GM12865 (cell line): Measurements from ENCODE around the gene NDUFA8.

Experiments used
- DNase-seq: peaks from one replicate; pipeline ENCODE4 v3.0.0; 2010; ENCODE audit warnings: low read depth
- H3K4me3 ChIP-seq: 2 replicates; pipeline ENCODE4 v1.5.1; 2011; ENCODE audit warnings: mild to moderate bottlenecking, low read depth, low read length, control low read depth
- TF ChIP-seq, protein P1 (sequence below): IDR thresholded peaks from 2 replicates; pipeline ENCODE4 v1.5.1; 2011; ENCODE audit warnings: low read length, control low read depth, low read depth, inconsistent platforms; ENCODE audit not compliant: insufficient read depth; ENCODE audit errors: missing control alignments

Gene NDUFA8

DNA sequence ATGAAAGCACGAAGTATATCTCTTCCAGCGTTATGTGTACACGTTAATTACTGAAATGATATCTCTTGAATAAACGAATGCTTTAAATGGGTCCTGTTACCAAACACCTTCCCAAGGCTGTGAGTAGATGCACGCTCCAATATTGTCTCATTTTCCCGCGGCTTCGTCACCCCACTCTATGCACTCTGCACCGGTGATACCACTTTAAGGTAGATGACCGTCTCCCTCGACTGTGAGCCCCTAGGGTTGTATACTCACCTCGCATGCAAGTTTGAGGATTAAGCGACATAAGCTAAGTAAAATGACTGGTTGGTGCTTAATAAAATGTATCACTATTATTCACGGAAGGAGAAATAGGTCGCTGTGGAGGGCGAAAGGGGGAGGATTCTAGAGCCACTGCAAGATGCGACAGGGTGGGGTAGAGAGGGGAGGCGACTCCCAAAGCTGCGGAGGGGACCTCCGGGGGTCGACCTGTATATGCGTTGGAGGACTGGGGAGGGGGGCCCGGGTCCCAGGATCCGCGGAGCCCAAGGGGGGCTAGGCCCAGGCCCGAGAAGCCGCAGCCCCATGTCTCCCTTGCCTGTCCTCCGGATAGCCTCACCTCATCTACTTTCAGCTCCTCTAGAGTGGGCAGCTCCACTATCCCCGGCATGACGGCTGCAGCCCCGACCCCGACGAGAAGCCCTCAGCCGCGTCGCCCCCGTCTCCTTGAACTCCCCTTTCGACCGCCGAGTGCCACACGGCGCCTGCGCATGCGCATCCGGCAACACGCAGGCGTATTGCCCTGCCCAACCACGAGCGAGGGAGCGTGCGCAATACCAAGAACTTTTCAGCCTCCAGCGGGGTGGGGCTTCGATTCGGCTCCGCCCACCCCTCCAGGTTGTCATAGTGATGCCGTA is at the start of gene NDUFA8, which contains the start of gene MORN5:
Gene NDUFA8 (minus strand): TSS at position 754 of the 899 bp plus-strand sequence. CDS start 102 bp downstream, at position 652.
Gene MORN5 (plus strand): TSS at position 883 of the 899 bp plus-strand sequence. CDS start 65 bp downstream, outside the sequence.
- peak within 1 kb of the TSS; percentile 92 for H3K4me3 ChIP-seq
- DNase-seq = peak; percentile 97
- TF ChIP-seq, protein P1, sequence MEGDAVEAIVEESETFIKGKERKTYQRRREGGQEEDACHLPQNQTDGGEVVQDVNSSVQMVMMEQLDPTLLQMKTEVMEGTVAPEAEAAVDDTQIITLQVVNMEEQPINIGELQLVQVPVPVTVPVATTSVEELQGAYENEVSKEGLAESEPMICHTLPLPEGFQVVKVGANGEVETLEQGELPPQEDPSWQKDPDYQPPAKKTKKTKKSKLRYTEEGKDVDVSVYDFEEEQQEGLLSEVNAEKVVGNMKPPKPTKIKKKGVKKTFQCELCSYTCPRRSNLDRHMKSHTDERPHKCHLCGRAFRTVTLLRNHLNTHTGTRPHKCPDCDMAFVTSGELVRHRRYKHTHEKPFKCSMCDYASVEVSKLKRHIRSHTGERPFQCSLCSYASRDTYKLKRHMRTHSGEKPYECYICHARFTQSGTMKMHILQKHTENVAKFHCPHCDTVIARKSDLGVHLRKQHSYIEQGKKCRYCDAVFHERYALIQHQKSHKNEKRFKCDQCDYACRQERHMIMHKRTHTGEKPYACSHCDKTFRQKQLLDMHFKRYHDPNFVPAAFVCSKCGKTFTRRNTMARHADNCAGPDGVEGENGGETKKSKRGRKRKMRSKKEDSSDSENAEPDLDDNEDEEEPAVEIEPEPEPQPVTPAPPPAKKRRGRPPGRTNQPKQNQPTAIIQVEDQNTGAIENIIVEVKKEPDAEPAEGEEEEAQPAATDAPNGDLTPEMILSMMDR = no peak

DNA sequence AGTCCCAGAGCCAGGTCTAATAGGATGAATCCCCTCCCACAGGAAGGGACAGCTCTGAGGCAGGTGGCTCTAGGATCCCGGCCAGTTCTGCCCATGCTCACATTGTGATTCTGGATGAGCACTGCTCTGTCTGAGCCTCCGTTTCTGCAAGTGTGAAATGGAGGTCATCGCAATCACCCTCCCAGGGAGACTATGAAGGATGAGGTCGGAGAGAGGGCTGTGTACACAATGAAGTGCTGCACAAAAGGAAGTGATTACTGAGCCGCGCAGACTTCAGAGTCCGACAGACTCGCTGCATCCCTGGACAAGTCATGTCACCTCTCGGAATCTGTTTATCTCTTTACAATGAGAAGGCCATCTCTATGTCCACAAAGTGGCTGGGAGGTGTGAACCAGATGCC is 47.5 kb upstream of the NDUFA8 start:
- TF ChIP-seq, protein P1 = no peak
- no peak overlapping the region for H3K4me3 ChIP-seq
- no peak for DNase-seq

DNA sequence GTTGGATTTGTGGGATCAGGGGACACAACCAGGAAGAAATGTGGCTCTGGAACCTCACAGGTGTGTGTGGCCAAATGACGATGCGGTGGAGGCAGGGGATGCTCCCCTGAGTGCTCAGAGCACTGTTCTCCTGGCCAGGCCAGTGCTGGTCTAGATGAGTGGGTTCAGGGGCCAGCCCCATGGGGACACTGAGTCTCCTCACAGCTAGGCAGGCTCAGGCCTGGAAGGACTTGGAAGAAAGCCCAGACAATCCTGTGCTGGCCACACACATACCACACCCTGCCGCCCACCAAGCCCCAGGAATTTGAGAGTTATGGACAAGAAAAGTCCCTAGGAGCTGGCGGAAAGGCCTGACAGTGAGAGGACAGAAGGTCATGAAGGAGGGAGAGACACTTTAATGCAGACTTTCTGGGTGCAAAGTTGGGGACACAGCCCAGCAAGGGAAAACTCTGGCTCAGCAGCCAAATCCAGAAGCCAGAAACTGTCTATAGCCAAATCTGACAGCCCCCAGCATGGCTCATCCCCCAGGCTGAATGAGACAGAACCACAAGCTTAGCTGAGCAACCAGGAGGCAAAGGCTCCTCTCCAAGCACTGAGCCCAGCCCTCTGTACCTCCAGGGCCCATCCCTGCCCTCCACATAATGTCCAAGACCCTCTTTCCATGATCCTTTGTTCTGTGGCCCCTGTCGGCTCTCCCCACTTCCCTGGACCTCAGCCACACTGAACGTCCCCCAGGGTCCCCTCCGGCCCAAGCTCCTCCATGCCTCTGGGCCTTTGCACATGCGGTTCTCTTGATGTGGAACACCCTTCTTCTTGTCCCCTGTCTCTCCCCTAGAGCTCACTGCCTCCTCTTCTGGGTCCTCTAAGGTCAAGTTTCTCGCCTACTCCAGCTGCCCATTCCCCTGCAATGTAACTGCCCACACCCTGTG is 46.8 kb upstream of the NDUFA8 start:
- TF ChIP-seq, protein P1 = no peak
- no peak overlapping the region for H3K4me3 ChIP-seq
- DNase-seq = no peak

DNA sequence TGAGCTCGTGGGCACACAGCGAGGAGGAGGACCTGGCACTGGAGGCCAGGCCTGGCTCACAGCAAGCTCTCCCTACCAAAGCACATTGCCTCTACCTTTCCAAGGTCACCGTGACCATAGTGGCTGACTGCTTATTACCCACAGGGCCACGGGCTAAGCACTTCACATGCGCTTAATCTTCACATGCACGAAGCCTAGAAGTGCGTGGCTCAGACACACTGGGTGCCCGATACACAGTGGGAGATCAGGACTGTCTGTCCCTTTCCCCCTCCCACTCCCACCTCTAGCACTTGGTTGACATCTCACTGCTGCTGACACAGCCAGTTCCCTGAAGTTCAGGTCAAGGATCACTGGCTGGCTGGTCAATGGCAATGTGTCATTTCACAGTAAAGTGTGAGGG is 45.6 kb upstream of the NDUFA8 start:
- no peak for DNase-seq
- TF ChIP-seq, protein P1 = no peak
- H3K4me3 ChIP-seq = no peak overlapping the region

DNA sequence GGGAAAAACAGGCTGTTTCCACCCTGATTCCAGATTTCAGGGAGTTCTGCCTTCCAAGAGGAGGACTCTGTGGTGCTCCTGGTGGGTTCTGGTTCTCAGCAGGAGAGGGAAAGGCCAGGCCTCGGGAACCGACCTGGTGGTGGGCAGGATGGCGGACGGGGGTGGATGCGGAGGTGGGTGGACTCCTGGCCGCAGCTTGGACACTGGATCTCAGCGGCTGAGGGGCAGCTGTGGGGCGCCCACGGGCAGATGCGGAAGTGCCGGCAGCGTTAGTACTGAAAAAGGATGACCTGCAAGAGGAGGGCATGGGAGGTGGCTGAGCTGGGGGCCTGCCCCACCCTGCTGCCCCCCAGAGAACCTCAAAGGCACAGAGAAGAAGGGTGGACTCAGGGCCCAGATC is 44.9 kb upstream of the NDUFA8 start:
- H3K4me3 ChIP-seq = no peak overlapping the region
- no peak for DNase-seq
- TF ChIP-seq, protein P1 = no peak

DNA sequence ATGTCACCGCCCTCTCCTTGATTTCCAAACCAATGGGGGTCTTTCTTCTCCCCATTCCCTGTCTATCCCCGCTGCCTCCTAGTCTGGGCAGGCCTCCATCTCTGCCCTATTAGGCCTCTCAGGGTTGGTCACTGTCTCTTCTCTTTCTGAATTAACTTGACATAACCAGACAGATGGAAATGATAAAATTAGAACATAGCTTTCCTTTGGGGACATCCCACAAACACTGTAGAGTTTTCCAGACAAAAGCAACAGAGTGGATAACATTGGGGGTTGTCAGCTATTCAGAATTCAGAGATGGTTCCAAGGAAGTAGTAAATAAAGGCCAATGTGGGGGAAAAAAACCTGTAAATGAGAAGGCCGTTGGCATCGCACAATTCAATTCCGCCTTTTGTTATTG is 44.5 kb upstream of the NDUFA8 start:
- TF ChIP-seq, protein P1 = no peak

More for the DNA sequence above, 44.5 kb upstream of the NDUFA8 start:
- no peak overlapping the region for H3K4me3 ChIP-seq
- DNase-seq = no peak
